ENCODE data around the gene HSF4.

GRCh38 chr16:67176662-67177061 is 12.1 kb downstream of the HSF4 start:
- TF ChIP-seq TAF1 (IDR thresholded peaks at IDR 0.05; ENCODE audit: borderline replicate concordance, insufficient read depth, low read length): no peak
- TF ChIP-seq FOXP2 (optimal IDR thresholded peaks at IDR 0.05; ENCODE audit: borderline replicate concordance, extremely low read depth, extremely low read length, insufficient read depth): no peak
- TF ChIP-seq, protein P1, sequence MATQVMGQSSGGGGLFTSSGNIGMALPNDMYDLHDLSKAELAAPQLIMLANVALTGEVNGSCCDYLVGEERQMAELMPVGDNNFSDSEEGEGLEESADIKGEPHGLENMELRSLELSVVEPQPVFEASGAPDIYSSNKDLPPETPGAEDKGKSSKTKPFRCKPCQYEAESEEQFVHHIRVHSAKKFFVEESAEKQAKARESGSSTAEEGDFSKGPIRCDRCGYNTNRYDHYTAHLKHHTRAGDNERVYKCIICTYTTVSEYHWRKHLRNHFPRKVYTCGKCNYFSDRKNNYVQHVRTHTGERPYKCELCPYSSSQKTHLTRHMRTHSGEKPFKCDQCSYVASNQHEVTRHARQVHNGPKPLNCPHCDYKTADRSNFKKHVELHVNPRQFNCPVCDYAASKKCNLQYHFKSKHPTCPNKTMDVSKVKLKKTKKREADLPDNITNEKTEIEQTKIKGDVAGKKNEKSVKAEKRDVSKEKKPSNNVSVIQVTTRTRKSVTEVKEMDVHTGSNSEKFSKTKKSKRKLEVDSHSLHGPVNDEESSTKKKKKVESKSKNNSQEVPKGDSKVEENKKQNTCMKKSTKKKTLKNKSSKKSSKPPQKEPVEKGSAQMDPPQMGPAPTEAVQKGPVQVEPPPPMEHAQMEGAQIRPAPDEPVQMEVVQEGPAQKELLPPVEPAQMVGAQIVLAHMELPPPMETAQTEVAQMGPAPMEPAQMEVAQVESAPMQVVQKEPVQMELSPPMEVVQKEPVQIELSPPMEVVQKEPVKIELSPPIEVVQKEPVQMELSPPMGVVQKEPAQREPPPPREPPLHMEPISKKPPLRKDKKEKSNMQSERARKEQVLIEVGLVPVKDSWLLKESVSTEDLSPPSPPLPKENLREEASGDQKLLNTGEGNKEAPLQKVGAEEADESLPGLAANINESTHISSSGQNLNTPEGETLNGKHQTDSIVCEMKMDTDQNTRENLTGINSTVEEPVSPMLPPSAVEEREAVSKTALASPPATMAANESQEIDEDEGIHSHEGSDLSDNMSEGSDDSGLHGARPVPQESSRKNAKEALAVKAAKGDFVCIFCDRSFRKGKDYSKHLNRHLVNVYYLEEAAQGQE (IDR thresholded peaks at IDR 0.05; ENCODE audit: insufficient read depth in 1 of 2, low read depth in 2 of 2, low read length in 2 of 2): no peak
